GM19372 (cell line): ENCODE data around the gene PTCRA.

Experiments
- ATAC-seq: cut with Tn5 transposase; IDR thresholded peaks from one replicate; pipeline ENCODE4 v1.9.1; 2021; ENCODE audit warnings: mild to moderate bottlenecking, low read depth, moderate library complexity; ENCODE audit not compliant: unreplicated experiment

The PTCRA gene

GRCh38 chr6:42968783-42969182, 52.9 kb downstream of the PTCRA start:
- ATAC-seq = no peak

GRCh38 chr6:42969431-42969830, 53.6 kb downstream of the PTCRA start:
- no peak for ATAC-seq

GRCh38 chr6:42969934-42970333, 54.1 kb downstream of the PTCRA start:
- no peak for ATAC-seq

- no peak for ATAC-seq
These were observed 55.2 kb downstream of the PTCRA start for GRCh38 chr6:42970871-42971612.

- ATAC-seq = no peak
These were observed 56.0 kb downstream of the PTCRA start for GRCh38 chr6:42971746-42972327.

- ATAC-seq = no peak
These were observed 58.1 kb downstream of the PTCRA start for GRCh38 chr6:42973926-42974325.

GRCh38 chr6:42974919-42975505, 59.2 kb downstream of the PTCRA start:
- ATAC-seq = no peak
